ENCODE data around the gene FRRS1.
A peak's percentile ranks its signal among the peaks of the same experiment; 100 is the strongest.

FRRS1 gene

GRCh38 chr1:99659755-99660210 lies 106.7 kb downstream of the FRRS1 start:
- Histone ChIP-seq H3K9me3 (ENCODE audit: control insufficient read depth, insufficient read depth, low read depth, low read length) (no peaks in the 10 kb centered on the region), H3K36me3 (ENCODE audit: control insufficient read depth in 2 of 2, insufficient read depth in 1 of 2, low read length in 2 of 2) (no peaks in the 10 kb centered on the region), H3K4me3 (ENCODE audit: low read depth, low read length) (no peak overlapping the region), H3K4me1 (ENCODE audit: control insufficient read depth, insufficient read depth, low read length) (no peaks in the 10 kb centered on the region; the same call in 1 of the 2 replicates), H3K27ac (ENCODE audit: extremely low read depth, low read depth, low read length) (no peak overlapping the region)
- ChIA-PET POLR2A (no interaction called here), CTCF (interaction anchor here (0.7 kb wide), 1 partner anchor 21 kb away, joined by 3 read pairs; no protein-coding TSS in a partner anchor)
- TF ChIP-seq ZNF600 (tag by site-specific recombination; IDR thresholded peaks at IDR 0.05): 0 out of 2 replicates have a peak, but pooled peaks have one; percentile 17
- TF ChIP-seq ZNF155 (tag by site-specific recombination; IDR thresholded peaks at IDR 0.05): no peak
- TF ChIP-seq, protein P1, sequence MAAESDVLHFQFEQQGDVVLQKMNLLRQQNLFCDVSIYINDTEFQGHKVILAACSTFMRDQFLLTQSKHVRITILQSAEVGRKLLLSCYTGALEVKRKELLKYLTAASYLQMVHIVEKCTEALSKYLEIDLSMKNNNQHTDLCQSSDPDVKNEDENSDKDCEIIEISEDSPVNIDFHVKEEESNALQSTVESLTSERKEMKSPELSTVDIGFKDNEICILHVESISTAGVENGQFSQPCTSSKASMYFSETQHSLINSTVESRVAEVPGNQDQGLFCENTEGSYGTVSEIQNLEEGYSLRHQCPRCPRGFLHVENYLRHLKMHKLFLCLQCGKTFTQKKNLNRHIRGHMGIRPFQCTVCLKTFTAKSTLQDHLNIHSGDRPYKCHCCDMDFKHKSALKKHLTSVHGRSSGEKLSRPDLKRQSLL (tag by site-specific recombination; IDR thresholded peaks at IDR 0.05): no peak
- TF ChIP-seq ZSCAN30 (tag by site-specific recombination; IDR thresholded peaks at IDR 0.05): no peak
- TF ChIP-seq IKZF3 (tag by site-specific recombination; IDR thresholded peaks at IDR 0.05): no peak
- no peak for TF ChIP-seq BCL11B (tag by site-specific recombination; IDR thresholded peaks at IDR 0.05; ENCODE audit: low read depth)
- TF ChIP-seq ZBTB10 (tag by site-specific recombination; IDR thresholded peaks at IDR 0.05): no peak
- 0 out of 2 replicates have a peak, but pooled peaks have one; percentile 64 for TF ChIP-seq TRIM28 (IDR thresholded peaks at IDR 0.05; ENCODE audit: borderline replicate concordance, low read length)
- no peak for TF ChIP-seq GLIS1 (tag by site-specific recombination; IDR thresholded peaks at IDR 0.05)
- no peak for TF ChIP-seq ZFP41 (tag by site-specific recombination; IDR thresholded peaks at IDR 0.05; ENCODE audit: borderline replicate concordance)
- no peak for TF ChIP-seq ZNF624 (tag by site-specific recombination; IDR thresholded peaks at IDR 0.05)
- peak; percentile 56; the same call in 1 of the 2 replicates for TF ChIP-seq MZF1 (tag by site-specific recombination; IDR thresholded peaks at IDR 0.05; ENCODE audit: borderline replicate concordance)

All from HEK293 (cell line).